ENCODE measurements around the gene REEP1. TPM values are rescaled to one million over a fixed set of nuclear protein-coding genes. Genes with fewer than 3 reads are reported as not detected.

Gene REEP1
- total RNA-seq, 1 experiment from 2014 or later, result 5.9 TPM

DNA sequence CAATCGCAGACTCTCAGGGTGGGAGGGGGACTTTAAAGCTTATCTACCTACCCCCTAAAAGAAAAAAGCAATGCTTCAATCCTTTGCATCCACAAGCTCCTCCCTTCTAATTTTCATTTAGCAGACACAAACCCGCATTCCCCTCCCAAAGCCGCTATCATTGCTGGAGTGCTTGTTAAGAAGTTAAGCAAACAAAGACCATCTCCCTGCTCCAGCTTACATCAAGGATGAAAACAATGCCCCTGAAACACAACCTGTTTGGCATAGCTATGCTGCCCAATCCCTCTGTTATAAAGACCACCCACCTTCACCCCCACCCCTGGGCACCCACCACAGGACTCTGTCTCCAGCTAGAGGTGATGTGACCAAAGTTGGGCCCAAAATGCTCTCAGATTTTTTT, 33.0 kb downstream of the REEP1 start:
- Histone ChIP-seq H3K9ac (ENCODE audit: low read length) (no peak overlapping the region), H4K20me1 (ENCODE audit: insufficient read depth) (no peaks in the 10 kb centered on the region), H3K9me3 (ENCODE audit: control insufficient read depth in 1 of 2, insufficient read depth in 1 of 2, low read depth in 1 of 2, low read length in 2 of 2) (no peaks in the 10 kb centered on the region), H3K36me3 (ENCODE audit: control insufficient read depth in 1 of 2, insufficient read depth in 2 of 2, low read length in 2 of 2) (no peaks in the 10 kb centered on the region), H2AFZ (ENCODE audit: low read depth, low read length, poor library complexity, severe bottlenecking) (no peak overlapping the region), H3K79me2 (ENCODE audit: insufficient read depth, low read length) (no peaks in the 10 kb centered on the region), H3K4me1 (ENCODE audit: control insufficient read depth in 1 of 2, insufficient read depth in 2 of 2, low read length in 2 of 2) (no peaks in the 10 kb centered on the region), H3K27ac (ENCODE audit: low read depth, low read length) (no peak overlapping the region), H3K9me2 (ENCODE audit: insufficient read depth) (no peaks in the 10 kb centered on the region), H3K27me3 (ENCODE audit: insufficient read depth, low read length) (no peaks in the 10 kb centered on the region), H3K4me3 (replicated peaks in 1 of 2; ENCODE audit: low read depth in 1 of 2, low read length in 2 of 2) (no peak overlapping the region), H3K4me2 (ENCODE audit: low read length) (no peak overlapping the region)
- ATAC-seq, result no peak
- ChIA-PET CTCF (no interaction called here), POLR2A (no interaction called here), RAD21 (ENCODE audit: low non-redundant PET in 1 of 2, low total read pairs in 2 of 2, uncharacterized antibody in 2 of 2, unreplicated experiment in 2 of 2) (no interaction called here)
- no TSS peak for BruUV-seq (replicated peaks)
- intact Hi-C loops (cut with micrococcal nuclease), result no loop called here
- TF ChIP-seq, protein P1, sequence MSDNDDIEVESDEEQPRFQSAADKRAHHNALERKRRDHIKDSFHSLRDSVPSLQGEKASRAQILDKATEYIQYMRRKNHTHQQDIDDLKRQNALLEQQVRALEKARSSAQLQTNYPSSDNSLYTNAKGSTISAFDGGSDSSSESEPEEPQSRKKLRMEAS (IDR thresholded peaks at IDR 0.05), result no peak
- TF ChIP-seq YY1 (IDR thresholded peaks at IDR 0.05; ENCODE audit: extremely low read depth, insufficient replicate concordance, low read depth, low read length), result no peak
- no peak for TF ChIP-seq TCF7L2 (IDR thresholded peaks at IDR 0.05; ENCODE audit: borderline replicate concordance, extremely low read depth, insufficient read depth, insufficient read length)
- TF ChIP-seq EGR1 (IDR thresholded peaks at IDR 0.05; ENCODE audit: low read depth), result no peak
- no peak for TF ChIP-seq EZH2 (IDR thresholded peaks at IDR 0.05)
- no peak for TF ChIP-seq SP1 (IDR thresholded peaks at IDR 0.05; ENCODE audit: low read depth)
- TF ChIP-seq POLR2AphosphoS5 (IDR thresholded peaks at IDR 0.05; ENCODE audit: low read depth, low read length), result no peak
- TF ChIP-seq, protein P2, sequence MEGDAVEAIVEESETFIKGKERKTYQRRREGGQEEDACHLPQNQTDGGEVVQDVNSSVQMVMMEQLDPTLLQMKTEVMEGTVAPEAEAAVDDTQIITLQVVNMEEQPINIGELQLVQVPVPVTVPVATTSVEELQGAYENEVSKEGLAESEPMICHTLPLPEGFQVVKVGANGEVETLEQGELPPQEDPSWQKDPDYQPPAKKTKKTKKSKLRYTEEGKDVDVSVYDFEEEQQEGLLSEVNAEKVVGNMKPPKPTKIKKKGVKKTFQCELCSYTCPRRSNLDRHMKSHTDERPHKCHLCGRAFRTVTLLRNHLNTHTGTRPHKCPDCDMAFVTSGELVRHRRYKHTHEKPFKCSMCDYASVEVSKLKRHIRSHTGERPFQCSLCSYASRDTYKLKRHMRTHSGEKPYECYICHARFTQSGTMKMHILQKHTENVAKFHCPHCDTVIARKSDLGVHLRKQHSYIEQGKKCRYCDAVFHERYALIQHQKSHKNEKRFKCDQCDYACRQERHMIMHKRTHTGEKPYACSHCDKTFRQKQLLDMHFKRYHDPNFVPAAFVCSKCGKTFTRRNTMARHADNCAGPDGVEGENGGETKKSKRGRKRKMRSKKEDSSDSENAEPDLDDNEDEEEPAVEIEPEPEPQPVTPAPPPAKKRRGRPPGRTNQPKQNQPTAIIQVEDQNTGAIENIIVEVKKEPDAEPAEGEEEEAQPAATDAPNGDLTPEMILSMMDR (IDR thresholded peaks at IDR 0.05 in 2 of 3, conservative IDR thresholded peaks at IDR 0.05 in 1 of 3; ENCODE audit: borderline replicate concordance in 1 of 3, insufficient read depth in 1 of 3, low read depth in 2 of 3, low read length in 2 of 3), result no peak
- TF ChIP-seq CBX3 (IDR thresholded peaks at IDR 0.05; ENCODE audit: low read depth), result no peak
- TF ChIP-seq ELF1 (IDR thresholded peaks at IDR 0.05; ENCODE audit: borderline replicate concordance, low read depth), result no peak
- TF ChIP-seq POLR2A (IDR thresholded peaks at IDR 0.05; ENCODE audit: borderline replicate concordance, extremely low read depth, insufficient read depth, insufficient read length), result no peak
- no peak for TF ChIP-seq SRF (IDR thresholded peaks at IDR 0.05; ENCODE audit: low read depth)
- no peak for TF ChIP-seq ZFX (IDR thresholded peaks at IDR 0.05)
- no peak for TF ChIP-seq ZNF274 (IDR thresholded peaks at IDR 0.05; ENCODE audit: low read depth, low read length)
- no peak for TF ChIP-seq CEBPB (IDR thresholded peaks at IDR 0.05; ENCODE audit: low read depth)
- no peak for TF ChIP-seq RAD21 (IDR thresholded peaks at IDR 0.05; ENCODE audit: low read depth)
- TF ChIP-seq, protein P3, sequence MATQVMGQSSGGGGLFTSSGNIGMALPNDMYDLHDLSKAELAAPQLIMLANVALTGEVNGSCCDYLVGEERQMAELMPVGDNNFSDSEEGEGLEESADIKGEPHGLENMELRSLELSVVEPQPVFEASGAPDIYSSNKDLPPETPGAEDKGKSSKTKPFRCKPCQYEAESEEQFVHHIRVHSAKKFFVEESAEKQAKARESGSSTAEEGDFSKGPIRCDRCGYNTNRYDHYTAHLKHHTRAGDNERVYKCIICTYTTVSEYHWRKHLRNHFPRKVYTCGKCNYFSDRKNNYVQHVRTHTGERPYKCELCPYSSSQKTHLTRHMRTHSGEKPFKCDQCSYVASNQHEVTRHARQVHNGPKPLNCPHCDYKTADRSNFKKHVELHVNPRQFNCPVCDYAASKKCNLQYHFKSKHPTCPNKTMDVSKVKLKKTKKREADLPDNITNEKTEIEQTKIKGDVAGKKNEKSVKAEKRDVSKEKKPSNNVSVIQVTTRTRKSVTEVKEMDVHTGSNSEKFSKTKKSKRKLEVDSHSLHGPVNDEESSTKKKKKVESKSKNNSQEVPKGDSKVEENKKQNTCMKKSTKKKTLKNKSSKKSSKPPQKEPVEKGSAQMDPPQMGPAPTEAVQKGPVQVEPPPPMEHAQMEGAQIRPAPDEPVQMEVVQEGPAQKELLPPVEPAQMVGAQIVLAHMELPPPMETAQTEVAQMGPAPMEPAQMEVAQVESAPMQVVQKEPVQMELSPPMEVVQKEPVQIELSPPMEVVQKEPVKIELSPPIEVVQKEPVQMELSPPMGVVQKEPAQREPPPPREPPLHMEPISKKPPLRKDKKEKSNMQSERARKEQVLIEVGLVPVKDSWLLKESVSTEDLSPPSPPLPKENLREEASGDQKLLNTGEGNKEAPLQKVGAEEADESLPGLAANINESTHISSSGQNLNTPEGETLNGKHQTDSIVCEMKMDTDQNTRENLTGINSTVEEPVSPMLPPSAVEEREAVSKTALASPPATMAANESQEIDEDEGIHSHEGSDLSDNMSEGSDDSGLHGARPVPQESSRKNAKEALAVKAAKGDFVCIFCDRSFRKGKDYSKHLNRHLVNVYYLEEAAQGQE (IDR thresholded peaks at IDR 0.05; ENCODE audit: low read depth), result no peak
- DNase-seq (ENCODE audit: low read depth, low spot score), result no peak

Measured in HCT116 (cell line).